ENCODE data around the gene FNDC3B. TPM values are rescaled to one million over a fixed set of nuclear protein-coding genes. Genes with fewer than 3 reads are reported as not detected.

Gene FNDC3B
- total RNA-seq, 1 donor from 2014 or later, result 68.5 TPM

GRCh38 chr3:172324611-172325203 lies 285.3 kb downstream of the FNDC3B start:
- H3K27me3 ChIP-seq, result no peaks in the 10 kb centered on the region
- TF ChIP-seq, protein P1, sequence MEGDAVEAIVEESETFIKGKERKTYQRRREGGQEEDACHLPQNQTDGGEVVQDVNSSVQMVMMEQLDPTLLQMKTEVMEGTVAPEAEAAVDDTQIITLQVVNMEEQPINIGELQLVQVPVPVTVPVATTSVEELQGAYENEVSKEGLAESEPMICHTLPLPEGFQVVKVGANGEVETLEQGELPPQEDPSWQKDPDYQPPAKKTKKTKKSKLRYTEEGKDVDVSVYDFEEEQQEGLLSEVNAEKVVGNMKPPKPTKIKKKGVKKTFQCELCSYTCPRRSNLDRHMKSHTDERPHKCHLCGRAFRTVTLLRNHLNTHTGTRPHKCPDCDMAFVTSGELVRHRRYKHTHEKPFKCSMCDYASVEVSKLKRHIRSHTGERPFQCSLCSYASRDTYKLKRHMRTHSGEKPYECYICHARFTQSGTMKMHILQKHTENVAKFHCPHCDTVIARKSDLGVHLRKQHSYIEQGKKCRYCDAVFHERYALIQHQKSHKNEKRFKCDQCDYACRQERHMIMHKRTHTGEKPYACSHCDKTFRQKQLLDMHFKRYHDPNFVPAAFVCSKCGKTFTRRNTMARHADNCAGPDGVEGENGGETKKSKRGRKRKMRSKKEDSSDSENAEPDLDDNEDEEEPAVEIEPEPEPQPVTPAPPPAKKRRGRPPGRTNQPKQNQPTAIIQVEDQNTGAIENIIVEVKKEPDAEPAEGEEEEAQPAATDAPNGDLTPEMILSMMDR (IDR thresholded peaks at IDR 0.05), result no peak
- TF ChIP-seq POLR2A (IDR thresholded peaks at IDR 0.05) (no peak), POLR2AphosphoS5 (IDR thresholded peaks at IDR 0.05; ENCODE audit: insufficient read depth in 1 of 2, low read depth in 1 of 2) (no peak)
- no peak for DNase-seq (ENCODE audit: extremely low spot score in 2 of 2)
- H3K4me1 ChIP-seq, result peaks cover 12% of the 10 kb centered on the region
- no peak overlapping the region for H3K4me3 ChIP-seq
- H3K9me3 ChIP-seq, result no peaks in the 10 kb centered on the region
- H3K36me3 ChIP-seq, result peaks cover 0 to 13% of the 10 kb centered on the region in 2 donors
- intact Hi-C loops (cut with DNase I), result no loop called here
- H3K27ac ChIP-seq, result no peak overlapping the region

DNA sequence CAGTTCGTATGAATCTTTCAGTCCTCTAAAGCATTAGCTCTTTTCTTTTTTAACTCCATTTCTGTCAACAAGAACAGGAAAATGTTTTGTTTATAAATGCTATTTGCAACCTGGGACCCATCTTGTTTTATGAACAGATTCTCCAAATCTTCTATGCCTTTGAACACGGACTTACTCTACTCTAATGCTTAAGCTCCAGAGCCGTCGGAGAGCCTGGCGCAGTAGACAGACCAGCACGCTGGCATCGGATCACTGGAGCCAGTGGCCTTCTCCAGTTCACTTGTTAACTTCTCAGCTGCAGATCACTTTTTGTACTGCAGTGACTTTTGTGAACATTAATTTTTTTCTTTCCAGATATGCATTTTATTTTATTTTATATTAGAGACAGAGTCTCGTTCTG lies 286.1 kb downstream of the FNDC3B start:
- intact Hi-C loops (cut with DNase I), result no loop called here
- Histone ChIP-seq H3K4me3 (no peak overlapping the region), H3K36me3 (peaks cover 0 to 21% of the 10 kb centered on the region in 2 donors), H3K9me3 (no peaks in the 10 kb centered on the region), H3K4me1 (peaks cover 4% of the 10 kb centered on the region), H3K27ac (no peak overlapping the region), H3K27me3 (no peaks in the 10 kb centered on the region)
- TF ChIP-seq POLR2A (IDR thresholded peaks at IDR 0.05), result no peak
- no peak for DNase-seq (ENCODE audit: extremely low spot score in 2 of 2)

DNA sequence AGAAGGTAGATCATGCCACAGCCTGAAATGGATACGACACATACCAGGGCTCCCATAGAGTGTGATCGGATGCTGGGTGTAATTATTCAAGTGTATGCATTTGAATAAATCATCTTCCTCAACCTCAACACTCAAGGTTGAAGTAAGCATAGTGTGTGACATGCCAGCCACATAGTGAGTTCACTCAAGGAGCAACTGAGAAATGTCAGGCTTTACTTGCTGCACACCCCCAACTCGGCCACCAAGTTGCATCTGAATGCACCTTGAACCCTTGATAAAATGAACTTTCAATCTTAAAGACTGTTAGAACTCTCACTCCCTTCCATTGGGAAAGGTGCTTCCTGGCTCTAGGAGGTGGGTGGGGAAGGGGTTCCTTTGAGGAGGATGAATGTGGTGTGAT lies 287.6 kb downstream of the FNDC3B start:
- no peak for DNase-seq (ENCODE audit: extremely low spot score in 2 of 2)
- Histone ChIP-seq H3K36me3 (peaks cover 0 to 28% of the 10 kb centered on the region in 2 donors), H3K9me3 (no peaks in the 10 kb centered on the region), H3K27ac (no peak overlapping the region), H3K4me3 (no peak overlapping the region), H3K4me1 (no peaks in the 10 kb centered on the region), H3K27me3 (no peaks in the 10 kb centered on the region)
- TF ChIP-seq POLR2A (IDR thresholded peaks at IDR 0.05), result no peak
- intact Hi-C loops (cut with DNase I), result no loop called here

- TF ChIP-seq POLR2A (IDR thresholded peaks at IDR 0.05), result no peak
- TF ChIP-seq POLR2AphosphoS5 (IDR thresholded peaks at IDR 0.05; ENCODE audit: insufficient read depth in 1 of 2, low read depth in 1 of 2), result no peak
- TF ChIP-seq, protein P1 (IDR thresholded peaks at IDR 0.05), result no peak
- DNase-seq (ENCODE audit: extremely low spot score in 2 of 2), result no peak
- Histone ChIP-seq H3K4me3 (no peak overlapping the region), H3K4me1 (peaks cover 7% of the 10 kb centered on the region), H3K9me3 (no peaks in the 10 kb centered on the region), H3K27ac (no peak overlapping the region), H3K36me3 (peaks cover 0 to 33% of the 10 kb centered on the region in 2 donors), H3K27me3 (no peaks in the 10 kb centered on the region)
- intact Hi-C loops (cut with DNase I), result no loop called here
Observed at GRCh38 chr3:172328282-172328681, 288.9 kb downstream of the FNDC3B start.

DNA sequence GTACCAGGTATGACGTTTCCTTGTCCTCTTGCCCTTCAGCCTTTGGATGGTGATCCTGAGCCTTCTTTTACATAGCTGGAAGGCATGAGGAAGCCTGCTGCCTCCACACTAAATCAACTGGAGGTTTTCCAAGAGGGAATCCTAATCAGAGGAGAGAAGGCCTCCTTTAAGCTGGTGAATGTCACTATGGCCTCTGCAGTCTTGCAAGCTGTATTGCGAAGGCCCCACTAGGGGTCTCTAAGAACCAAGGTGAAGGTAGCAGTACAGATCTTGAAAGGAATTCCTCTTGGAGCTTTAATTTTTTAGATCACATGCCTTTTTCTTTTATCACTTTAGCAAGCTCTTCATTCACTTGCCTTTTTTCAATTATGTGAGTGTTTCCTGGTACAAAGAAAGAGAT lies 289.7 kb downstream of the FNDC3B start:
- intact Hi-C loops (cut with DNase I), result no loop called here
- DNase-seq (ENCODE audit: extremely low spot score in 2 of 2), result no peak
- TF ChIP-seq POLR2A (IDR thresholded peaks at IDR 0.05) (no peak), POLR2AphosphoS5 (IDR thresholded peaks at IDR 0.05; ENCODE audit: insufficient read depth in 1 of 2, low read depth in 1 of 2) (no peak)
- TF ChIP-seq, protein P1 (IDR thresholded peaks at IDR 0.05), result no peak
- Histone ChIP-seq H3K4me3 (no peak overlapping the region), H3K27ac (no peak overlapping the region), H3K27me3 (no peaks in the 10 kb centered on the region), H3K9me3 (no peaks in the 10 kb centered on the region), H3K4me1 (peaks cover 7% of the 10 kb centered on the region), H3K36me3 (peaks cover 0 to 37% of the 10 kb centered on the region in 2 donors)

DNA sequence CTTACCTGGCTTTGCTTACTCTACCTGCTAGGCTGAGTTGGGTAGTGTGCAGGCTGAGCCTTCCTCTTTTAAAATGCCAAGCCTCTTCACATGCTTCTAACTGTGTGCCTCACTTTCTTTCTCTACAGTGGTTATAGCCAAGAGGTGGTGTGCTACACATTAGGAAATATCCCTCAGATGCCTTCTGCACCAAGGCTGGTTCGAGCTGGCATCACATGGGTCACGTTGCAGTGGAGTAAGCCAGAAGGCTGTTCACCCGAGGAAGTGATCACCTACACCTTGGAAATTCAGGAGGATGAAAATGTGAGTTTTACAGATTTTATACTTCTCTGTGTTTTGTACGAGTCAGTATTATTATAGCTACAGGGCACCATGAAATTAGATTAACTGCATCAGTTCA lies 291.0 kb downstream of the FNDC3B start:
- intact Hi-C loops (cut with DNase I), result loop anchor here (10.0 kb wide), 1 partner anchor 286 kb away; no protein-coding TSS in a partner anchor
- H3K36me3 ChIP-seq, result peaks cover 0 to 37% of the 10 kb centered on the region in 2 donors
- no peak overlapping the region for H3K4me3 ChIP-seq
- TF ChIP-seq, protein P1 (IDR thresholded peaks at IDR 0.05), result no peak
- TF ChIP-seq POLR2A (IDR thresholded peaks at IDR 0.05), result no peak
- no peak for TF ChIP-seq POLR2AphosphoS5 (IDR thresholded peaks at IDR 0.05; ENCODE audit: insufficient read depth in 1 of 2, low read depth in 1 of 2)
- no peak for DNase-seq (ENCODE audit: extremely low spot score in 2 of 2)
- peaks cover 7% of the 10 kb centered on the region for H3K4me1 ChIP-seq
- no peaks in the 10 kb centered on the region for H3K9me3 ChIP-seq
- no peaks in the 10 kb centered on the region for H3K27me3 ChIP-seq
- no peak overlapping the region for H3K27ac ChIP-seq

Measured in vagina (tissue), 2 donors.